HG03175 (cell line): ENCODE data around the gene COQ6.
"Not testable (repeated sequence)": the region's sequence is repeated elsewhere in the genome, so short reads cannot be mapped to it uniquely, and the experiment has no call there.

ENCODE experiments used
- ATAC-seq: cut with Tn5 transposase; IDR thresholded peaks from one replicate; pipeline ENCODE4 v1.9.1; 2021; ENCODE audit warnings: mild to moderate bottlenecking, moderate library complexity; ENCODE audit not compliant: unreplicated experiment

Gene COQ6

GRCh38 chr14:73977896-73978295 lies 27.8 kb downstream of the COQ6 start:
- ATAC-seq: no peak

DNA sequence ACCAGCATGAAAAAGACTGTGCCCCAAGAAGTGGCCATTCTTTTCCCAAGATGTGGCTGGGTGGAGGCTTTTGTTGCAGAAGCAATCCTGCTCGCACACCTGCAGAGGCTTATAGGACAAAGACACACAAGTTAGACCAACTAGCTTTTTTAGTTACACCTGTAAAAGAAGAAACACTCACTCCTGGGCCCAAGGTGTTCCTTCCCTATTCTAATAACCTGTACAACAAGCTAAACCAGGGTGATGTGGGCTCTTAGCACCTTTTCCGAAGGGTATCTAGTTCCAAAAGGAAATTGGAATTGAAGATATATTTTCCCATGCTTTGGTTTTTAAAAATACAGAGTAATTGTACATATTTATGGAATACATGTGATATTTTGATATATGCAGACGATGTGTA lies 38.0 kb downstream of the COQ6 start:
- no peak for ATAC-seq

- ATAC-seq: not testable (repeated sequence)
Measured at GRCh38 chr14:73988656-73989055, 38.6 kb downstream of the COQ6 start.

- ATAC-seq: no peak
Measured at GRCh38 chr14:73991092-73991491, 41.0 kb downstream of the COQ6 start.

DNA sequence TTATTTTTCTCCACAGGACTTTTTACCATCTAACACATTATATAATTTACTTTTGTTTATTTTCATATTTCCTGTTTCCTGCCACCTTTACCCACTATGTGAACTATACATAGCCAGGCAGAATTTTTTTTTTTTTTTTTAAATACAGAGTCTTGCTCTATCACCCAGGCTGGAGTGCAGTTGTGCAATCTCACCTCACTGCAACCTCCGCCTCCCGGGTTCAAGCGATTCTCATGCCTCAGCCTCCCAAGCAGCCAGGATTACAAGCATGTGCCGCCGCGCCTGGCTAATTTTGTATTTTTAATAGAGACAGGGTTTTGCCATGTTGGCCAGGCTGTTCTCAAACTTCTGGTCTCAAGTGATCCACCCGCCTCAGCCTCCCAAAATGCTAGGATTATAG lies 44.8 kb downstream of the COQ6 start:
- not testable (repeated sequence) for ATAC-seq

DNA sequence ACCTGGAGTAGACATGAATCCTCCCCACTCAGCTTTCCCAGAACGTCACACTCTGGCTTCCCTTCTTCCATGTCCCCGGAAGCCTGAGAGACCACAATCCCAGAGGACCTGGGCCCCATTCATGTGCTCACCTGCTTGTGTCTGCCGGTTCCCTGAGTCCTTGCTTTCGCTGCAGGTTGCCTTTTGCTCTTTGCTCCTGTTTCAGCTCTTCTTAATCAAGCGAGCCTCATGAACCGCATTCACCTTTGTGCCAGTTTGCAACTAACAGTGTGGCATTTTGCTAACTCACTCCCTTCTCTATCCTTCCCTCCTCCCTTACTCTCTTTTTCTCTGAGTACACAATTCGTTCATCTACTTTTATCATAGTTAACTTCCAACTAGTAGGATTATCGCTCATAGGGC lies 45.9 kb downstream of the COQ6 start:
- ATAC-seq: no peak

GRCh38 chr14:73996731-73997107 lies 46.6 kb downstream of the COQ6 start:
- no peak for ATAC-seq

- ATAC-seq: no peak
Measured at GRCh38 chr14:73997108-73997943, 47.2 kb downstream of the COQ6 start.

- ATAC-seq: no peak
Measured at GRCh38 chr14:73997944-73998447, 47.9 kb downstream of the COQ6 start.

DNA sequence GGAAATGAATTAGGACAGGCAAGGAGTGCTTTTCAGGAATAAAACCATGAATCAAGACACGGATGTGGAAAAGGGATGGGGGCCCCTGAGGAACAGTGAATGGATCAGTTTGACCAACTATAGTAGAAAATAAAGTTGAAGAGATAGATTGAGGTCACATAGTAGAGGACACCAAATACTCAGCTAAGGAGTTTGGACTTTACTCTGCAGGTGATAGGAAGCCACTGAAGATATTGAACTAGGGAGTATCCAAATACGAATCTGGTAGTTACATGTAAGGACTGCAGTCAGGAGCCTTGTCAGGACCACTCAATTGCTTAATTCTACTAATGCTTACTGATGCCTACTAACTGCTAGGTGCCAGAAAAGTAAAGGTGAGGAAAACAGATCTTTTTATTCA lies 48.6 kb downstream of the COQ6 start:
- no peak for ATAC-seq

DNA sequence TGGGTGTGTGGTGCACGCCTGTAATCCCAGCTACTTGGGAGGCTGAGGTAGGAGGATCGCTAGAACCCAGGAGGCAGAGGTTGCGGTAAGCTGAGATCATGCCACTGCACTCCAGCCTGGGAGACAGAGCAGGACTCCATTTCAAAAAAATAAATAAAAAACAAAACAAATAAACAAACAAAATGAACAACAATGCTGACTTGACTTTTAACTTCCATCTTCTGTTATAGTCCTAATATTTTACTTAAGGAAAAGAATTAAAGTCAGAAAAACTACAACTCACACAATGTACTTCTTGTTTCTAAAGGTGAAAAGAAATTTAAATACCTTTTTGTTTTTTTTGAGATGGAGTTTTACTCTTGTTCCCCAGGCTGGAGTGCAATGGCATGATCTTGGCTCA lies 55.6 kb downstream of the COQ6 start:
- not testable (repeated sequence) for ATAC-seq

DNA sequence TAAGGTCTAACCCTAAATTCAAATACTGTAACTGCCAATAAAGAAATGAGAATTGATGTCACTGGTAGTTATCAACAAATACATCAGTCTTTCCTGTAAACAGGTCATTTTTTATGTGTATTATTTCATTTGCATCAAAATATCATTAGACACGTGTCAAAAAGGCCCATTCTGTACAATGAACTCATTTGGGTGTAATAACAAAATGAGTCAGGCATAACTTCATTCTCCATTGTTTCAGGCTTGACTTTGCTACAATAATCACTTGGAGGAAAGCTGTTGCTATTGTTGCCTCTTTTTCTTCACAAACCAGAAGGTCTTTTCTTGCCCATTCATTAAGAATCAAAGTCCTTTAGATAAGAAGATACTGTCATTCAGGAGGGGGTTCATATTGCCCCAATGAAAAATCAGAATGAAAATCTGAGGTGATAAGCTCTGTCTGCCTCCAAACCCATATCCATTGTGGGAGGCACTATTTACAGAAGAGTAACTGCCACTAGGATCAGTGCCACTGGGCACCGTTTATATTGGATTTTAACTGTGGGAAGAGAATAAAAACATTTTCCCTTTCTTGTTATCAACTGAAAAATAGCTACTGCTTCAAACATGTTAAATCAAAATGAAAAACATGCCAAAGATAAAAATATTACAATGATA lies 58.9 kb downstream of the COQ6 start:
- ATAC-seq: no peak
